Measurements from ENCODE around the gene NDE1.

The NDE1 gene

DNA sequence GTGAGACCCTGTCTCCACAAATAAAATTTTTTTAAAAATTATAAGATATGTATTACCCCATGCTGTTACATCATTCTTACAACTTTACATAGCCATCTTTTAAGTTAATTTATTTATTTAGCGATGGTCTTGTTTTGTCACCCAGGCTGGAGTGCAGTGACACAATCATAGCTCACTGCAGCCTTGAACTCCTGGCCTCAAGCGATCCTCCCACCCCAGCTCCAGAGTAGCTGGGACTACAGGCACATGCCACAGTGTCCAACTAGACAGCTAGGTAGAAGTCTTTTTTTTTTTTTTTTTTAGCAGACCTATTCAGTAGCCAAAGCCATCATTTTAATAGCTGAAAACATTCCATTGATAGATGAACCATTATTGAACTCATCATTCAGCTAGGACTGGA is 92.7 kb downstream of the NDE1 start:
- TF ChIP-seq, protein P1, sequence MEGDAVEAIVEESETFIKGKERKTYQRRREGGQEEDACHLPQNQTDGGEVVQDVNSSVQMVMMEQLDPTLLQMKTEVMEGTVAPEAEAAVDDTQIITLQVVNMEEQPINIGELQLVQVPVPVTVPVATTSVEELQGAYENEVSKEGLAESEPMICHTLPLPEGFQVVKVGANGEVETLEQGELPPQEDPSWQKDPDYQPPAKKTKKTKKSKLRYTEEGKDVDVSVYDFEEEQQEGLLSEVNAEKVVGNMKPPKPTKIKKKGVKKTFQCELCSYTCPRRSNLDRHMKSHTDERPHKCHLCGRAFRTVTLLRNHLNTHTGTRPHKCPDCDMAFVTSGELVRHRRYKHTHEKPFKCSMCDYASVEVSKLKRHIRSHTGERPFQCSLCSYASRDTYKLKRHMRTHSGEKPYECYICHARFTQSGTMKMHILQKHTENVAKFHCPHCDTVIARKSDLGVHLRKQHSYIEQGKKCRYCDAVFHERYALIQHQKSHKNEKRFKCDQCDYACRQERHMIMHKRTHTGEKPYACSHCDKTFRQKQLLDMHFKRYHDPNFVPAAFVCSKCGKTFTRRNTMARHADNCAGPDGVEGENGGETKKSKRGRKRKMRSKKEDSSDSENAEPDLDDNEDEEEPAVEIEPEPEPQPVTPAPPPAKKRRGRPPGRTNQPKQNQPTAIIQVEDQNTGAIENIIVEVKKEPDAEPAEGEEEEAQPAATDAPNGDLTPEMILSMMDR (IDR thresholded peaks at IDR 0.05; ENCODE audit: low read depth, low read length), result no peak
- Histone ChIP-seq H3K4me3 (ENCODE audit: low read depth, low read length) (no peak overlapping the region), H3K27me3 (no peaks in the 10 kb centered on the region), H3K4me1 (no peaks in the 10 kb centered on the region), H3K9me3 (no peaks in the 10 kb centered on the region), H3K36me3 (no peaks in the 10 kb centered on the region)
- no peak for DNase-seq

DNA sequence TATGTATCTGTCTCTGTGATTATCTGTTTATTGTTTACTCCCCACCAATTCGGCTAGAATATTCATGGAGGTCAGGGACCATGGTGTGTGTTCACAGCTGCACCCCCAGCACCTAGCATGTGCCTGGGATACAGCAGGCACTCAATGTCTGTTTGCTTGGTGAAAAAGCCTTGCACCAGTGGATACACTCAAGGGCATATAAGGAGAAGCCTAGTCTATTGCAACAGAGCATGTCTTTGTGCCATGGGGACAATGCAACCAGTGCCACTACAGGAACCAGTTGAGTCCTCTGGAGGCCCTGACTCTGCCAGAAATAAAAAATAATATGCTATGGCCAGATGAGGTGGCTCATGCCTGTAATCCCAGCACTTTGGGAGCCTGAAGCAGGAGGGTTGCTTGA is 93.6 kb downstream of the NDE1 start:
- TF ChIP-seq, protein P1 (IDR thresholded peaks at IDR 0.05; ENCODE audit: low read depth, low read length), result no peak
- H3K4me1 ChIP-seq, result no peaks in the 10 kb centered on the region
- H3K4me3 ChIP-seq (ENCODE audit: low read depth, low read length), result no peak overlapping the region
- no peak for DNase-seq
- H3K9me3 ChIP-seq, result no peaks in the 10 kb centered on the region
- no peaks in the 10 kb centered on the region for H3K36me3 ChIP-seq
- no peaks in the 10 kb centered on the region for H3K27me3 ChIP-seq

DNA sequence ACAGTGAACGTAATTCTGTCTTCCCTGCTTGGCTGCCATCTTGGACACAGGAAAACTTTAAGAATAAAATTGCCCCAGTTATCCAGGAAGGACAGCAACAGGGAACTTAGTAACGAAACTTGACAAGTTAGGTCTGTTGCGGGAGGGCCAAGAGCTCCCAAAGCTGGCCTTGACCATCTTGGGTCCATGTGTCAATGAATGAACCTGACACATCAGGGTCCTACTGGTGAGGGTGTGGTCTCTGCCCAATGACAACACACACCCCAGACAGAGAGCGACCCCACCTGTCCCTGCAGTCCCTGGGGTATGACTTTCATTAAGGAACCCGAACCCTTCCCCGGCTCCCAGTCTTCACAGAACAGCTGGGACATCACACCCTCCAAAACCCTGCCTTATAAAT is 96.3 kb downstream of the NDE1 start:
- no peak for DNase-seq
- TF ChIP-seq, protein P1 (IDR thresholded peaks at IDR 0.05; ENCODE audit: low read depth, low read length), result no peak
- no peaks in the 10 kb centered on the region for H3K27me3 ChIP-seq
- no peaks in the 10 kb centered on the region for H3K9me3 ChIP-seq
- no peaks in the 10 kb centered on the region for H3K36me3 ChIP-seq
- no peaks in the 10 kb centered on the region for H3K4me1 ChIP-seq
- no peak overlapping the region for H3K4me3 ChIP-seq (ENCODE audit: low read depth, low read length)

DNA sequence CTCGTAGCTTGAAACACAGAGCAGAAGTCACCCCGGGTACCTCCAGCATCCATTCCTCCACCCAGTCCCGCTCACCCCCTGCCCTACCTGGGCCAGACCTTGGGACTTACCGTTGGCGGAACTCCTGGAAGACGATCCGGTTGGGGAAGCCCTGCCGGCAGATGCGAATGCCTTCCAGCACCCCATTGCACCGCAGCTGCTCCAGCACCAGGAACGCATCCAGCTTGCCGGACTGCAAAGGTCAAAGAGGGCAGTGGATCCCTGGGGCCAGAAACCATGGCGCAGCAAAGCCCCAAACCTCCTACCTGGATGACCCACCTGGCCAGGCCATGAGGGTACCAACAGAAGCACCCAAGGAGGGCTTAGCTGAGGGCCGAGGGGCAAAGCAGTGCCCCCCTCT is 97.9 kb downstream of the NDE1 start:
- Histone ChIP-seq H3K27me3 (no peaks in the 10 kb centered on the region), H3K9me3 (no peaks in the 10 kb centered on the region), H3K4me1 (no peaks in the 10 kb centered on the region), H3K4me3 (ENCODE audit: low read depth, low read length) (no peak overlapping the region), H3K36me3 (no peaks in the 10 kb centered on the region)
- DNase-seq, result no peak
- TF ChIP-seq, protein P1 (IDR thresholded peaks at IDR 0.05; ENCODE audit: low read depth, low read length), result no peak

DNA sequence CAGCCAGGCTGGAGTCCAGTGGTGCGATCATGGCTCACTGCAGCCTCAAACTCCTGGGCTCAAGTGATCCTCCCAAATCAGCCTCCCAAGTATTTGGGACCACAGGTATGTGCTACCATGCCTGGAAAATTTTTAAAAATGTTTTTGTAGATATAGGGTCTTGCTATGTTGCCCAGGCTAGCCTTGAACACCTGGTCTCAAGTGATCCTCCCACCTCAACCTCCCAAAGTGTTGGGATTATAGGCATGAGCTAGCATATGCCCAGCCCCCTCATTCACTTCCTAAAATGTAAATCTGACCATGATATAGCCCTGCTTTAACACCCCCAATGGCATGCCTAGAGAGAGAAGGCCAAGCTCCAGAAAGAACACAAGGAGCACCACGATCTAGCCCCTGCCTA is 98.6 kb downstream of the NDE1 start:
- TF ChIP-seq, protein P1 (IDR thresholded peaks at IDR 0.05; ENCODE audit: low read depth, low read length), result no peak
- no peaks in the 10 kb centered on the region for H3K27me3 ChIP-seq
- no peaks in the 10 kb centered on the region for H3K4me1 ChIP-seq
- no peaks in the 10 kb centered on the region for H3K36me3 ChIP-seq
- DNase-seq, result no peak
- H3K9me3 ChIP-seq, result no peaks in the 10 kb centered on the region
- no peak overlapping the region for H3K4me3 ChIP-seq (ENCODE audit: low read depth, low read length)

DNA sequence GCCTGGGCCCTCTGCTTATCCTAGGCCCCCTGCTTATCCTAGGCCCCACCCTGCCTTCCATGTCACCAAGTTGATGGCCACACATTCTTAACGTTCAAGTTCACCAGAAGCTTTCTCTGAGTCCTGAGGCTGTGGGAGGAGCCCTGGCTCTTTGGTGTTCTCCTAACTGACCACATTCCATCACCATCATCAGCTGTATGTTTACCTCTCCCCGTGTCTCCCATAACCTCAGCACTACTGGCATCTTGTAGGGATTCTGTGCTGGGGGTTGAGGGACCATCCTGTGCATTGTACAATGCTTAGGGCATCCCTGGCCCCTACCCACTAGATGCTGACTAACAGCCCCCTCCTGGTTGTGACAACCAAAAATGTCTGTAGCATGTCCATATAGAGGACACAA is 99.3 kb downstream of the NDE1 start:
- Histone ChIP-seq H3K4me1 (no peaks in the 10 kb centered on the region), H3K4me3 (ENCODE audit: low read depth, low read length) (no peak overlapping the region), H3K27me3 (no peaks in the 10 kb centered on the region), H3K36me3 (no peaks in the 10 kb centered on the region), H3K9me3 (no peaks in the 10 kb centered on the region)
- TF ChIP-seq, protein P1 (IDR thresholded peaks at IDR 0.05; ENCODE audit: low read depth, low read length), result no peak
- no peak for DNase-seq
